ENCODE data around the gene STMP1.
"Not testable (repeated sequence)": the region's sequence is repeated elsewhere in the genome, so short reads cannot be mapped to it uniquely, and the experiment has no call there.

STMP1 gene

GRCh38 chr7:135664046-135664589 lies 1.8 kb downstream of the STMP1 start:
- TF ChIP-seq CTCF (IDR thresholded peaks at IDR 0.05), result no peak
- no peak for TF ChIP-seq ZFX (IDR thresholded peaks at IDR 0.05; ENCODE audit: borderline replicate concordance)
- H3K27ac ChIP-seq, result no peak overlapping the region

- TF ChIP-seq CTCF (IDR thresholded peaks at IDR 0.05) (no peak), ZFX (IDR thresholded peaks at IDR 0.05; ENCODE audit: borderline replicate concordance) (no peak)
- no peak overlapping the region for H3K27ac ChIP-seq
These were observed 2.7 kb downstream of the STMP1 start for GRCh38 chr7:135665042-135665441.

GRCh38 chr7:135666156-135666555 lies 3.8 kb downstream of the STMP1 start:
- H3K27ac ChIP-seq, result no peak overlapping the region
- TF ChIP-seq CTCF (IDR thresholded peaks at IDR 0.05), result no peak
- TF ChIP-seq ZFX (IDR thresholded peaks at IDR 0.05; ENCODE audit: borderline replicate concordance), result no peak

GRCh38 chr7:135666846-135667245 lies 4.5 kb downstream of the STMP1 start:
- TF ChIP-seq ZFX (IDR thresholded peaks at IDR 0.05; ENCODE audit: borderline replicate concordance) (no peak), CTCF (IDR thresholded peaks at IDR 0.05) (no peak)
- no peak overlapping the region for H3K27ac ChIP-seq

DNA sequence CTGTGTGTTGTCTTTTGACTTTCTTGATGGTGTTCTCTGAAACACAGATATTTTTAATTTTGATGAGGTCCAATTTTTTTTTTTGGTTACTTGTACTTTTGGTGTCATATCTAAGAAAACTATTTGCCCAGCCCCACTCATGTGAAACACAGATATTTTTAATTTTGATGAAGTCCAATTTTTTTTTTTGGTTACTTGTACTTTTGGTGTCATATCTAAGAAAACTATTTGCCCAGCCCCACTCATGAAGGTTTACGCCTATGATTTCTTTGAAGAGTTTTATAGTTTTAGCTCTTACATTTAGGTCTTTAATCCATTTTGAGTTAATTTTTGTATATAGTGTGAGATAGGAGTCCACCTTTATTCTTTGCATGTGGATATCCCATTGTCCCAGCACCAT lies 5.3 kb downstream of the STMP1 start:
- not testable (repeated sequence) for H3K27ac ChIP-seq

DNA sequence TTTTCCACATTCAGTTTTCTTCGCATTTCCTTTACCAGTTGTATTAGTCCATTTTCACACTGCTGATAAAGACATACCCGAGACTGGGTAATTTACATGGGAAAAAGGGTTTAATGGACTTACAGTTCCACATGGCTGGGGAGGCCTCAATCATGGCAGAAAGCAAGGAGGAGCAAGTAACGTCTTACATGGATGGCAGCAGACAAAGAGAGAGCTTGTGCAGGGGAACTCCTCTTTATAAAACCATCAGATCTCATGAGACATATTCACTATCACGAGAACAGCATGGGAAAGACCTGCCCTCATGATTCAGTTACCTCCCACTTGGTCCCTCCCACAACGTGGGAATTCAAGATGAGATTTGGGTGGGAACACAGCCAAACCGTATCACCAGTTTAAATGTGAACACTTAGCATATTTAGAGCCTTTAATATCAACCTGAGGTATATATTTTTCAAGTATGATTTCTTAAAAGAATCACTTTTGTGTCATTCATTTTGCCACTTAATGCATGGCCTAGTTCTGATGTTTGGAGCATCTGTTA lies 6.6 kb downstream of the STMP1 start:
- H3K27ac ChIP-seq, result not testable (repeated sequence)

GRCh38 chr7:135669774-135670173 lies 7.5 kb downstream of the STMP1 start:
- H3K27ac ChIP-seq, result no peak overlapping the region
- TF ChIP-seq CTCF (IDR thresholded peaks at IDR 0.05) (no peak), ZFX (IDR thresholded peaks at IDR 0.05; ENCODE audit: borderline replicate concordance) (no peak)

GRCh38 chr7:135670179-135670578 lies 7.9 kb downstream of the STMP1 start:
- H3K27ac ChIP-seq, result no peak overlapping the region
- TF ChIP-seq ZFX (IDR thresholded peaks at IDR 0.05; ENCODE audit: borderline replicate concordance) (no peak), CTCF (IDR thresholded peaks at IDR 0.05) (no peak)
